GOT3 (cell line): Measurements from ENCODE around the gene UBE2H.
"Not testable (repeated sequence)": the region's sequence is repeated elsewhere in the genome, so short reads cannot be mapped to it uniquely, and the experiment has no call there.

Source experiments
- DNase-seq: peaks from one replicate; lab custom pipeline; 2025; ENCODE audit warnings: mixed read lengths; lab: John Stamatoyannopoulos, UW

Gene UBE2H

GRCh38 chr7:129872054-129872453, 80.7 kb downstream of the UBE2H start:
- DNase-seq = no peak

GRCh38 chr7:129870668-129871067, 82.1 kb downstream of the UBE2H start:
- no peak for DNase-seq

GRCh38 chr7:129866251-129866650, 86.5 kb downstream of the UBE2H start:
- no peak for DNase-seq

- DNase-seq = no peak
Observed at GRCh38 chr7:129865925-129866201, 86.9 kb downstream of the UBE2H start.

GRCh38 chr7:129865093-129865924, 87.5 kb downstream of the UBE2H start:
- no peak for DNase-seq

- DNase-seq = not testable (repeated sequence)
Observed at GRCh38 chr7:129864676-129865075, 88.1 kb downstream of the UBE2H start.

GRCh38 chr7:129864042-129864441, 88.7 kb downstream of the UBE2H start:
- no peak for DNase-seq

GRCh38 chr7:129862682-129863081, 90.1 kb downstream of the UBE2H start:
- no peak for DNase-seq

- DNase-seq = not testable (repeated sequence)
Observed at GRCh38 chr7:129860784-129861183, 92.0 kb downstream of the UBE2H start.

- DNase-seq = no peak
Observed at GRCh38 chr7:129859183-129859582, 93.6 kb downstream of the UBE2H start.

- no peak for DNase-seq
Observed at GRCh38 chr7:129858490-129858889, 94.3 kb downstream of the UBE2H start.

- DNase-seq = no peak
Observed at GRCh38 chr7:129857313-129857712, 95.4 kb downstream of the UBE2H start.

GRCh38 chr7:129855935-129856717, 96.6 kb downstream of the UBE2H start:
- DNase-seq = no peak

- no peak for DNase-seq
Observed at GRCh38 chr7:129855234-129855673, 97.5 kb downstream of the UBE2H start.

- DNase-seq = no peak
Observed at GRCh38 chr7:129854401-129854800, 98.4 kb downstream of the UBE2H start.

GRCh38 chr7:129853661-129854268, 99.0 kb downstream of the UBE2H start:
- no peak for DNase-seq

GRCh38 chr7:129851809-129852208, 101.0 kb downstream of the UBE2H start:
- DNase-seq = no peak

GRCh38 chr7:129851174-129851573, 101.6 kb downstream of the UBE2H start:
- DNase-seq = no peak

GRCh38 chr7:129848436-129848835, 104.3 kb downstream of the UBE2H start:
- DNase-seq = no peak

- DNase-seq = no peak
Observed at GRCh38 chr7:129845972-129846327, 106.8 kb downstream of the UBE2H start.

GRCh38 chr7:129845178-129845971, 107.4 kb downstream of the UBE2H start:
- no peak for DNase-seq
